ENCODE results near the gene CDA.
A peak's percentile ranks its signal among the peaks of the same experiment; 100 is the strongest.

CDA gene

DNA sequence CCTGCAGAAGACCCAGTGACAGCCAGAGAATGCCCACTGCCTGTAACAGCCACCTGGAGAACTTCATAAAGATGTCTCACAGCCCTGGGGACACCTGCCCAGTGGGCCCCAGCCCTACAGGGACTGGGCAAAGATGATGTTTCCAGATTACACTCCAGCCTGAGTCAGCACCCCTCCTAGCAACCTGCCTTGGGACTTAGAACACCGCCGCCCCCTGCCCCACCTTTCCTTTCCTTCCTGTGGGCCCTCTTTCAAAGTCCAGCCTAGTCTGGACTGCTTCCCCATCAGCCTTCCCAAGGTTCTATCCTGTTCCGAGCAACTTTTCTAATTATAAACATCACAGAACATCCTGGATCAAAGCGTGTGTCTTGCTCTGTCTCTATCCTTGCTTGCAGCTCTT is 29.7 kb downstream of the CDA start:
- DNase-seq: no peak

DNA sequence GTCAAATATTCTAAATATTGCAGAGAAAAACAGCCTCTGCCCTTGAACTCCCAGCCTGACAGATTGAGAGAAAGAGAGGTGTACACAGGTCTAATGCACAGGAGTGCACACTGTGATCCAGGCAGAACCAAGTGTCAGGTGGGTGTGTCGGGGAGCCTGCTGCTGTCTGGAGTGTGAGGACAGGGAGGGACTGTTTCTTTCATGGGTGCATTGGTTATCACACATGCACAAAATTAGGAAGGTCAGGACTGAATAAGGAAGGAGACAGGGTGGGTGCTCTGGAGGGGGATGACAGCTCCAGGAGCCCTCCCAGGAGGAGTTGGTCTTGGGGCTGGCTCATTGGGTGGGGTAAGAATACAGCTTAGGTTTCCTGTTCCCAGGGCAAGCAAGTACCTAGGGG is 31.1 kb downstream of the CDA start:
- no peak for DNase-seq

DNA sequence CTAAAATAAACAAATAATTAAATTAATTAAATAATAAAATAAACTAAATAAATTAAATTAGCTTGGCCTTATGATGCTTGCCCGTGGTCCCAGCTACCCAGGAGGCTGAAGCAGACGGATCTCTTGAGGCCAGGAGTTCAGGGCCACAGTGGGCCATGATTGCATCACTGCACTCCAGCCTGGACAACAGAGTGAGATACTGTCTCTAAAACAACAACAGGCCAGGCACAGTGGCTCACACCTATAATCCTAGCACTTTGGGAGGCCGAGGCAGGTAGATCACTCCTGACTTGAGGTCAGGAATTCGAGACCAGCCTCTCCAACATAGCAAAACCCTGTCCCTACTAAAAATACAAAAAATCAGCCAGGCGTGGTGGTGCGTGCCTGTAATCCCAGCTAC is 32.1 kb downstream of the CDA start:
- DNase-seq: no peak

DNA sequence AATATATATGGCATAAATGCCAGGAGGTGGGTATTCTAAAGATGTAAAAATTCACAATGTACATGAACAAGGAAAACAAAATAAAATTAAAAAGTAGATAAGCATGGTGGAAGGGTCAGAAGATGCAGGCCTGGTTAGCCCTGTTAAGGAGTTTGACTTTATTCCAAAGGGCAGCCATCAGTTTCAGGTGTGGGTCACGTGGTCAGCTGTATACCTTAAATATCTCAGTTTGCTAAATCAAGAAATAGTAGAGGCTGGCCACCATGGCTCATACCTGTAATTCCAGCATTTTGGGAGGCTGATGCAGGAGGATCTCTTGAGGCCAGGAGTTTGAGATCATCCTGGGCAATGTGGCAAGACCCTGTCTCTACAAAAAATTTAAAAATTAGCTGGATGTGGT is 35.8 kb downstream of the CDA start:
- DNase-seq: no peak

DNA sequence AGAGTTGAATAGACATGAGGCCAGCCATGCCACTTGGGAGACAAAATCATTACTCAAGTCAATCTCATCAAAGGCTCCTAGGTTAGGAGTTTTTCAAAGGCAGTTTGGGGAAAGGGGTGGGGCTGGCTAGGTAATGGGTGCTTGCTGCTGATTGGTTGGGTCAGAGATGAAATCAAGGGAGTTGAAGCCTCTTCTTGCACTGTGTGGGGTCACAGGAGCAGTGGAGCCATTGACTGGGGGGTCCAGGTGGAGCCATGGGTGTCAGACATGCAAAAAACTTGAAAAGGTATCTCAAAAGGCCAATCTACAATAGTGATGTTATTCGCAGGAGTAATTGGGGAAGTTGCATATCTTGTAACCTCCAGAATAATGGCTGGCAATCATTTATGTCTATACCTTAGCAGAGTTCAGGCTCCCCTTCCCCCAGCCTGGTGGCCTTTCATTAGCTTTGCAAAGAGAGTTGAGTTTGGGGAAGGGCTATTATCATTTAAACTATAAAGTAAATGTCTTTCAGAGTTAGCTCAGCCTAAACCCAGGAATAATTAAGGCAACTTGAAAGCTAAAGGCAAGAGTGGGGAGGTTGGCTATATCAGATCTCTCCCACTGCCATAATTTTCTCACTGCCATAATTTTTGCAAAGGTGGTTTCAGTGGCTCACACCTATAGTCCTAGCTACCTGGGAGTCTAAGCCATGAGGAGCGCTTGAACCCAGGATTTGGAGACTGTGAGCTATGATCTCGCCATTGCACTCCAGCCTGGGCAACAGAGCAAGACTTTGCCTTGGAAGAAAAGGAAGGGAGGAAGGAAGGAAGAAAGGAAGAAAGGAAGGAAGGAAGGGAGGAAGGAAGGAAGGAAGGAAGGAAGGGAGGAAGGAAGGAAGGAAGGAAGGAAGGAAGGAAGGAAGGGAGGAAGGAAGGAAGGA is 36.5 kb downstream of the CDA start:
- DNase-seq: no peak

DNA sequence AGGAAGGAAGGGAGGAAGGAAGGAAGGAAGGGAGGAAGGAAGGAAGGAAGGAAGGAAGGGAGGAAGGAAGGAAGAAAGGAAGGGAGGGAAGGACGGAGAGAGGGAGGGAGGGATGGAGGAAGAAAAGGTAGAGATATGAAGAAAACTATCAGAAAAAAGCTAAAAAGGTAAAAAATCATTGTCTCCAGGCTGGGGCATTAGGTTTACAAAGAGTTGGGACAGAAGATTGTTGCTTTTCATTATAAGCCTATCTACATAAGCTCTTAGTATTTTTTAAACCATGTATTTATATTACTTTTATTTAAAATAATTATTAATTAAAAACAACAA is 37.2 kb downstream of the CDA start:
- DNase-seq: no peak

DNA sequence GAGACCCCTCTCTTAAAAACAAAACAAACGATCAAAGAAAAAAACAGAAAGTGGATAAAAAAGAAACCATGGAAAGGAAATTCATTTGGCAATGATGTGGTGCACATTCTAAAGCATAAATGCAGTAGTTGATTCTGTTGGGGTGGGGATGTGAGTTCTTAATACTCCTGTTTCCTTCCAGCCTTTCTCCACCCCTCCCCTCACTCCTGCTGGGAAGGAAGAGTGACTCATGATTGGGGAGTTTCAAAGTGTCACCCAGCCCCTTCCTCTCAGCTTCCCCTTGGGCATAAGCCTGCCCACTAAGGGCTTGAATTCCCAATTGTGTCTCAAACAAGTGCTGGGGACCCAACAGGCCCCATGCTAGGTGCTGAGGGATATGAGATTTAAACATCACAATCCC is 37.6 kb downstream of the CDA start:
- DNase-seq: no peak

DNA sequence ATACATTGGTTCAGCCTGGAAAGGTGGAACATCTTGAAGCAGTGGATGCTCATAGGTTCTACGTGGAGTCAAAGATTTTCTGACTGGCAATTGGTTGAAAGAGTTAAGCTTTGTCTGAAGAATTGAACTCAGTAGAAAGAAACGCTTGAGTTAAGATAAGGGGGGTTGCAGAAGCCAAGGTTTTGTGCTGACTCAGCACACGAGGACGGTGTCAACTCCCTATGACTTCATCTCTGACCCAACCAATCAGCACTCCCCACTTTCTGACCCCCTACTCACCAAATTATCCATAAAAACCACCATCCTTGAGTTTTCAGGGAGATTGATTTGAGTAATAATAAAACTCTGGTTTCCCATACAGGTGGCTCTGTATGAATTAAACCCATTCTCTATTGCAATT is 41.8 kb downstream of the CDA start:
- DNase-seq: no peak

DNA sequence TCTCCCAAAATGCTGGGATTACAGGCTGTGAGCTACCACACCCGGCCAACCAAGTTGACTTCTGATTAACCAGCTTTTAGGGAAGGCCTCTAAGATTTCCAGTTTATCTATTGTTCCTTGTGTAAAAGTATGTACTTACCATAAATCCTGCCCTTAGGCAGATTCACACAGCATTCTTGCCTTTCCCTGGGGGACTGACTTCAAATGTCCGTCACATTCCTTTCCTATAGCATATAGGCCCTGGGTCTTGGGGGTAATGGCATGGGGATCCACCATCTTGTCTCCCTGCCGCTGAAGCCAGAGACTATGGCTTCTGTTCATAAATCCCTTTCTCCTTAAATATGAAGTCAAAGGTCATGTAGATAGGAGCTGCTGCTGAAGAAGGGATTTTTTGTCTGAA is 43.5 kb downstream of the CDA start:
- DNase-seq: no peak

DNA sequence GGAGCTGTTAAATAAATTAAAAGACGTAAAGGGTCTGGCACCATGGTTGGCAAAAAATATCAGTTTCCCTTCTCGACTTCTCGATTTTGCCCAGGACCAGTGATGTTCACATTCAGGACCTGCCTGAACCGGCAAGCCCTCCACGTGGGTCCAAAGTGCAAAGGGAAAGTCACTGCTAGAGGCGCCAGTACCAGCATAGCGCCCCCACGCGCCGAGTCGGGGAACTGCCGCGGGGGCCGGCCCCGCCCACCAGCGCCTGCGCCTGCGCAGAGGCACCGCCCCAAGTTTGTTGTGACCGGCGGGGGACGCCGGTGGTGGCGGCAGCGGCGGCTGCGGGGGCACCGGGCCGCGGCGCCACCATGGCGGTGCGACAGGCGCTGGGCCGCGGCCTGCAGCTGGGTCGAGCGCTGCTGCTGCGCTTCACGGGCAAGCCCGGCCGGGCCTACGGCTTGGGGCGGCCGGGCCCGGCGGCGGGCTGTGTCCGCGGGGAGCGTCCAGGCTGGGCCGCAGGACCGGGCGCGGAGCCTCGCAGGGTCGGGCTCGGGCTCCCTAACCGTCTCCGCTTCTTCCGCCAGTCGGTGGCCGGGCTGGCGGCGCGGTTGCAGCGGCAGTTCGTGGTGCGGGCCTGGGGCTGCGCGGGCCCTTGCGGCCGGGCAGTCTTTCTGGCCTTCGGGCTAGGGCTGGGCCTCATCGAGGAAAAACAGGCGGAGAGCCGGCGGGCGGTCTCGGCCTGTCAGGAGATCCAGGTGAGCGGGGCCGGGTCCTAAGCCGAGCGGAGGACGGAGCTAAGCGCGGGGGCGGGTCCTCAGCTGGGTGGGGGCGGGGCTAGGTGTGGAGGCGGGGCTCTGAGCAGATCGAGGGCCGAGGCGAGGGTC is 44.5 kb downstream of the CDA start, which contains the start of gene PINK1:
TSS of gene PINK1 (plus strand) at position 269 of the 875 bp plus-strand sequence. CDS start at position 360, 91 bp downstream.
- peak; percentile 90 for DNase-seq

DNA sequence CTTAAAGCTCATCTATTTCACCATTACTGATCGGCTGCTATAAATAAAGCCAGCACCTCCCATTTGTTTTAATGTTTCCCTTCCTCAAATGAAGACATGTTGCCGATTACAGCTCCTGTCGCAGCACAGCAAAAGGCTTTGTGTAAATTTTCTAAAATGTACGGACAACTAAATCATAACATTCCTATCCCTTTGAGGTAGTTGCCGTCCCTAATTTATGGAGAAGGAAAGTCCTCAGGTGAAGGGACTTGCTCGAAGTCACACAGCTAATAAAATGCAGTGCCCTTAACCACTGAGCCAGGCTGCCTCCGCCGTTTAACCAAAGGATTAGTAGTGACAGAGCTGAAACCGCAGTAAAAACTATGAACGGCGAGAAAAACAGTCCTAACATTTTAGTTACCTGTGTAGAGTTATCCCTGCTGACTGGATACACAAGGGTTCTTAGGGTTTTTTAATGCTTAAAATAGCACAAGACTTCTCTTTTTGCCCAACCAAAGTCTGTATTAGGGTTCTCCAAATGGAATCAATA is 45.2 kb downstream of the CDA start:
- peak; percentile 92 for DNase-seq

DNA sequence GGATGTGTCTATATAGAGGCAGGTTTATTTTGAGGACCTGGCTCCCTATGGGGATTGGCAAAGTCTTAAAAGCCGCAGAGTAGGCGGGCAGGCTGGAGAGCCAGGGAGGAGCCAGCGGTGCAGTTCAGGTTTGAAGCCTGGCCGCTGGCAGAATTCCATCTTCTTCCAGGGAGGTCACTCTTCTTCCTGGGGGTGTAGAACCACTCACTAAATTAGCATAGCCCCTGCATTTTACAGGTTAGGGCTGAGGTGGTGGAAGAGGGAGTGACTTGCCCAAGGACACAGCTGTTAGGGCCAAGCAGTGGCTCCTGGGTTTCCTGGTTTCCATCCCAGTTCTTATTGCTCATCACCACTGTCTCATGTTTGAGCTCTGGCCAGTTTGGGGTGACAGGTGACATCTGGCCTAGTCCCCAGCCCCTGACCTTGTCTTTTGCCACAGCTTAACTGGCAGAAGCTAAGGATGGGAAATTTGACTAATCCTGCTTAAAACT is 45.7 kb downstream of the CDA start:
- peak; percentile 92 for DNase-seq

DNA sequence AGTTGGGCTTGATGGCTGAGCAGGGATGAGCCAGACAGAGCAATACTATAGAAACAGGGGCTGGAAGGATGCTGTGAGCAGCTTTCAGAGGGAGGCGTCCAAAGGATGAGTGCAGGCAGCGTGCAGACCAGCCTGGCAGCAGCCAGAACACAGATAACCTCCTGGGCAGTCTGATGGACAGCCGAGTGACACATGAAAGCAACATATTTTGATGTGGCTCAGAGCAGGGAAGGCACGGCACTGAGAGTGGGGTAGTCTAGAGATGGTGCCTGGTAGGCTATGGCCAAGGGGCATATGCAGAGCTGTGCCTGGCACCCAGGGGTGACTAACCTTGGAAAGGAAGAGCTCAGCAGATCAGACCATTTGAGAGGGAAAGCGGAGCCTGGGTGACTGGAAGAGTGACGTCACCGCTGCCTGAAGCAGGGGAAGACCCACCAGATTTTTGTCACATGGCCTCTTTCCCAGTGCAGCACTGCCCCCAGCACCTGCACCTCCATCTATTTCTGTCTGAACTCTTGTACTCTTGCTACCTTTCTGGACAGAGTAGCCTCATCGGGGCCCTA is 48.0 kb downstream of the CDA start:
- DNase-seq: no peak

DNA sequence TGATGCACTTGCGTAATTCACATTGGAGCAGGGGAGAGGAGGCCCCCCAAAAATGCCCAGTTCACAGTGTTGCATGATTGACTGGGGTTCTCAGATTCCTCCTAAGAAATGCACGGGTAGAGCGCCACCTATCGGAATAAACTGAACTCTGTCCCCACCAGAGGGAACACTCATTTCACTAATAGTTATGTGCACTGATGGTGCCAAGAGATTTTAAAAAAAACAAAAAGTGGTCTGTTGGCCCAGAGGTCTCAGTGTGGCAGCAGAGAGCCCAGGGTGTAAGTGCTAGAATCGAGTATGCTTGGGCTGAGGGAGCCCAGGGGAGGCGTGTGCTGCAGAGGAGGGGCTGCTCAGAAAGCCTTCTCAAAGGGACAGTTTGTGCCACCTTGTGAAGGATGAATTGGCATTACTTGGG is 51.3 kb downstream of the CDA start:
- DNase-seq: peak; percentile 89

DNA sequence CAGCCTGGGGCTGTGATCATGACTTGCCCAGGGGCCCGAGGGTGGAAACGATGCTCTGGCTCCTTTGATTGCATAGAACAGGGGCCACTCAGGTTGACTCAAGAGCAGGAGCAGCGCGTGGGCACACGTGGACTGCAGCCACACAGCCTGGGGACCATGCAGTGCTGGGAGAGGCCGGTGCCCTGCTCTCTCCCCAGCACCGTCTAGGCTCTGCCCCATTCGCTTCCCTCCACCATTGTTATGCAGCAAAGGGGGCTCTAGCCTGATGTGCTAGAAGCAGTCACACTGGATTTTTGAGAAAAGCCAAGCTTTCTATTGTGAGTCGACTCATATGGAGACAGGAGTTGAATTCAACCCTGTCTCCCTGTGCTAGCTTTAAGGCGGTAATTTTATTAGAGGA is 53.1 kb downstream of the CDA start:
- no peak for DNase-seq

DNA sequence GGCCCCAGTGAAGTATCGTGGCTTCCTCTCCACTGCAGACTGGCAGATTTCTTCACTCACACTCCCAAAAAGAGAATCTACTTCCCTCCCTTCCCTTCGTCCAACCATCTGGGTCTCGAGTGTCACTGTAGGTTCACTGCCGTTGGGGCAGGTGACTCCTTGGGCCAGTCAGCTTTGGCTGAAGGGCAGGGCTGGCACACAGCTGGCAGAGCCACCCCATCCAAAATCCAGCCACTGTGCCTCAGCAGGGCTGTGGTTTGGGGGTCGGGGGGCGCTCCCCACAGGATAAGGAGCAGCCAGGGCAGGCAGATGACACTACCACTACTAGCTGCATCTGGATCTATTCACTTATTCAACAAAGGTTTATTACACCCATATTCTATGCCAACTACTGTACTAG is 54.2 kb downstream of the CDA start:
- no peak for DNase-seq

DNA sequence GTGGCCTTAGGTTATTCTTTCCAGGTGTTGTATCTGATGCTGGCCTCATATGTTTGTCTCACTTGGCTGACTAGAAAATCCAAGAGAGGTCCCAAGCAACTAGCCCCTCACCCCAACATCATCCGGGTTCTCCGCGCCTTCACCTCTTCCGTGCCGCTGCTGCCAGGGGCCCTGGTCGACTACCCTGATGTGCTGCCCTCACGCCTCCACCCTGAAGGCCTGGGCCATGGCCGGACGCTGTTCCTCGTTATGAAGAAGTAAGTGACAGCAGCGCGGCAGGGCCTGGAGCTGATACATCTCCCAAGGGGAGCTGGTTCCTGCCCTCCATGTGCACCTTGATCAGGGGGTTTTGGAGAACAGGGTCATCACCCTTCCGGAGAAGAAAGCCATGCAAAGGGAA is 55.5 kb downstream of the CDA start:
- no peak for DNase-seq

DNA sequence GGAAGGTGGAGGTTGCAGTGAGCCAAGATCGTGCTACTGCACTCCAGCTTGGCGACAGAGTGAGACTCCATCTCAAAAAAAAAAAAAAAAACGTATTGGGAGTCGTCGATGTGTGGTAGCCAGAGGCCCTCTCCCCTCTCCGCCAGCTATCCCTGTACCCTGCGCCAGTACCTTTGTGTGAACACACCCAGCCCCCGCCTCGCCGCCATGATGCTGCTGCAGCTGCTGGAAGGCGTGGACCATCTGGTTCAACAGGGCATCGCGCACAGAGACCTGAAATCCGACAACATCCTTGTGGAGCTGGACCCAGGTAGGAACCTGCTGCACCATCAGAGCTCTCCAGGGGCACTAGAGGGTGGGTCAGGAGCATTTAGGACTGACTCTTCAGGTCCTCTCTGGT is 56.5 kb downstream of the CDA start:
- DNase-seq: no peak

DNA sequence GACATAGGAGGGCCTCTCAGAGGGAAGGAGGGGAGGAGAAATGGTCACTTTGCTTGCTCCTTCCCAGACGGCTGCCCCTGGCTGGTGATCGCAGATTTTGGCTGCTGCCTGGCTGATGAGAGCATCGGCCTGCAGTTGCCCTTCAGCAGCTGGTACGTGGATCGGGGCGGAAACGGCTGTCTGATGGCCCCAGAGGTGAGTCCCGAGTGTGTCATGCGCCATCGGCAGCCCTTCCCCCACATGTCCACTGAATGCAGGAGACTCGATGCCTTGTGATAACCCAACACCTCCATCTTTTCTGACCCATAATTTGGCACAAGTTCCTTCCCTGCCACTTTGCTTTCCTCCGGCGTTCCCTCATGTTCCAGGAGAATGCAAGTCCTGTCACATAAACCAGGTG is 59.5 kb downstream of the CDA start:
- DNase-seq: no peak

DNA sequence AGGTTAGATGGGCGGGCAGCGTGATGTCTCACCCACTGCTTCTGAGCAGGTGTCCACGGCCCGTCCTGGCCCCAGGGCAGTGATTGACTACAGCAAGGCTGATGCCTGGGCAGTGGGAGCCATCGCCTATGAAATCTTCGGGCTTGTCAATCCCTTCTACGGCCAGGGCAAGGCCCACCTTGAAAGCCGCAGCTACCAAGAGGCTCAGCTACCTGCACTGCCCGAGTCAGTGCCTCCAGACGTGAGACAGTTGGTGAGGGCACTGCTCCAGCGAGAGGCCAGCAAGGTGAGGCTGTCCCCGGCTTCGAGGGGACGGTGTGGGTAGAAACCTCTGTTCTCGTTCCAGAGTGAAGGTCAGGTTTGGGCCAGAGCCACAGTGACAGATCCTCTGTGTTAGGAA is 60.0 kb downstream of the CDA start:
- DNase-seq: no peak

DNA sequence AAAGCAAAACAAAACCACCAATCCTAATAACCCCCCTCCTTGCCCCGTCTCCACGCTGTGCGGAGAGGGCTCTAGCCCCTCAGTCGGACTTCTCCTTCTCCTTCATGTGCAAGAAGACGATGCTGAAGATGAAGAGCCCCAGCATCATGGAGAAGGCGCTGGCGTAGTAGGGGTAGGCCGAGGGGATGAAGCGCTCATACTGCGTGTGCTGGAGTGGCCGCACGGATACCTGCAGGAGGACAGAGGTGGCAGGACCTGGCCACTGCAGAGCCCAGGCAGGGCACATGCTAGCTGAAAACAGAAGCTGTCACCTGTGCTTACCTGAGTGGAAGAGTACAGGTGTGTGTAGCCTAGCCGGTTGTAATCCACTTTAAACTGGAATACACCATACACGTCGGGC is 63.4 kb downstream of the CDA start:
- no peak for DNase-seq

DNA sequence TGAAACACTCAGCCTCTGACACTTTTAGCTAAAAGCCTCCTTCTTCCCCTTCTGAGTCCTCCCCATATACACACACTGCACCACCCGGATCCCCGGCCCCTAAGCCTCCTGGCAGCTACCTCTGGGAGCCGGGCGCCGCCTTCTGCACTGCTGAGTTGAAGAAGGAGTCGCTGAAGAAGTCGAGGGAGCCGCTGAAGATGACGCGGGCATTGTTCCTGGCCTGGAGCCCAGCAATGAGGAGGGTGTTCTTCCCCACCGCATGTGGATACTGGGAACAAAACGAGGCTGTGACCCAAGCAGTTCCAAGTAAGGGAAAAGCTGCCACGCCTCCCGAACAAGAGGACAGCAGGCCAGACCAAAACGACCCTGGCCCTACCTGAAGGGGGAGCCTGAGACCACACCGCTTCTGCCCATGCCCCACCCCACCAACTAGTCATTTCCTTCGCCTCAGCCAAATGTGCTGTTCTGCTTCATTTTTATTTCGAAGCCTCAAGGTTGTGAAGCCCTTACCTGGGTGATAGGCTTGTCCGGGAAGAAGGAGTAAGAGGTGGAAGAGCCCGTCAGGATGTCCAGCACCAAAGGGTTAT is 65.3 kb downstream of the CDA start:
- no peak for DNase-seq

DNA sequence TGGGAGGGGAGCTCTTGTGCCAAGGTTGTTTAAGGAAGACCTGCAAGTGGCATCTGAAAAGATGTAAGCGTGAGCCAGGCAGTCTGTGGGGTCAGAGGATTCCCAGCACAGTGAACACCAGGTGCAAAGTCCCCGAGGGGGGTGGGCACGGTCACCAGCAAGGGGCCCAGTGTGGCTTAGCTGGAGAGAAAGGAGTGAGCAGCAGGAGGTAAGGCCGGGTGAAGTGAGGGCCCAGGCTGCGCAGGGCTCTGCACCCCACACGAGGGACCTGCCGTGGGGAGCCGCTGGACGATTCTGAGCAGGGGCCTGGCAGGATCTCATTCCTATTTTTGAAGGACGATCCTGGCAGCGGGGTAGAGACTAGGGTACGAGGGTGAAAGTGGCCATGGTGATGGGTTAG is 68.1 kb downstream of the CDA start:
- no peak for DNase-seq

All from NCI-H510A treated with DMSO at 0.1 percent for 48 hours (cell line).